ENCODE results near the gene JADE2. TPM values are rescaled to one million over a fixed set of nuclear protein-coding genes. Genes with fewer than 3 reads are reported as not detected.

The JADE2 gene
- total RNA-seq, 2 donors from 2014 or later: 27.1 to 38.9 TPM

DNA sequence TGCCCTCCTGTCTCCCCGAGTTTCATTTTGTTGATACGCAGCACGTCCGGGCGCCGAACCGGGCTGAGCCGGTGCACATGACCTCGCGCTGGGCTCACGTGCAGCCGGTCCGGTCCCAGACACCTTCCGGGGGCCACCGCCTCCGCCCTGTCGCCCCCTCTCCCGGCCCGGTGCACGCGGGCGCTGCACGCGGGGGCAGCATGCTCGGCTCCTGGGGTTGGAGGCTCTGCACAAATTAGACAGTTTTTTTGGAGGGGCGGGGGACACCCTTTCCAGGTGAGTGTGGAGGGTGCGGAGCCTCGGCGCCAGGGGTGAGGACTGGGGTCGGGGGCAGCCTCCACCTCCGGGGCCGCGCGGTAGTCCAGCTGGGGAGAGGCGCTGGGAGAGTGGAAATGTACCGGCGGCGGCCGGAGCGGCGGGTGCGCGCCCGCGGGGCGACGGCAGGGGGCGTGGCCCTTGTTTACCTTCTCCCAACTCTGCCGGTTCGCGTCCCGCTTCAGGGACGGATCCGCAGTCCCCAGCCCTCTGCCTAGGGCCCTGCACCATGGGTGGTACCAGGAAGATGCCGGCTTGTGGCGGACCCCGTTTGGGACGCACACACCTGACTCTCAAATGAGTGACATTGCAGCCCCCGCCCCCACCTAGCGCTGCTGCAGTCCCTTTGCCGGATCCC, 1.1 kb downstream of the JADE2 start:
- intact Hi-C loops (cut with DNase I, micrococcal nuclease): loop anchor here in 1 of 2 donors (5.0 to 10.0 kb wide), 3 partner anchors 56 to 112 kb away; partner anchors contain the start of gene CDKN2AIPNL
- DNase-seq: peak; percentile 79 to 90

DNA sequence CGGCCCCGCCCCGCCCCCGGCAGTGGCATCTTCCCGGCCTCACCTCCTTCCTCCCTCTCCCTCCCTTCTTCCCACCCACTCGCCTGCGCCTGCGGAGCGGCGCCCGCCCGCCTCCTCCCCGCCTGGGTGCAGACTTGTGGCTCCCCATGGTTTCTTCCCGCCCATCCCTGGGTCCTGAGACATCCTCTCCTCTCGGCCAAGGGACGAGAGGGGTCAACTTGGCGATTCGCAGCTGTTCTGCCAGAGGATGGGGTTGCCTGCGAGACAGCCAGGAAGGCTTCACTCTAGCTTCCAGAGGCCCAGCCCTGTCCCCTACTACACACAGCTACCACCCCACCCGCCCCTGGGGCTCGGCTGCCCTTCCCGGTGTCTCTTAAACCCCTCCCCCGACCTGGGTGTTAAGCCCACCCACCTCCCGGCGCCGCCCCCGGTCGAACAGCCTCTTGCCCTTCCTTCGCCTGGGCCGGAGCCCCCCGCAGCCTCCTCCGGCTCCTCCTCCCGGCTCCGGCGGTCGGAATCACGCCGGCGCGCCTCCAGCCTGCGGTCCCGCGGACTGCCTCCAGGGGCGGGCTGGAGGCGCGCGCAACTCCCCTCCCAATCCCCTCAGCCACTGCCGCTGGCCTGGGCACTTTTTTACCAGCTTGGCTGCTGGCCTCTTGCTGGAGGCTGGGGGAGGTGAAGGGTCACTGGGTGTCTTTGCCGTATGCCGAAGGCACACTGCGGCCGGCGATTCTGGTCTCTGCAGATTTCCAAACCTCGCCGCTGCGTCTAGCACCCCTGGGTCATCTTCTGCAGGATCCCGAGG, 1.9 kb downstream of the JADE2 start:
- intact Hi-C loops (cut with DNase I, micrococcal nuclease): loop anchor here in 1 of 2 donors (5.0 to 10.0 kb wide), 3 partner anchors 55 to 113 kb away; partner anchors contain the start of gene CDKN2AIPNL
- ATAC-seq: peak; percentile 53
- DNase-seq: peak; percentile 78 to 85

More for the DNA sequence above, 1.1 kb downstream of the JADE2 start:
- peak; percentile 55 for ATAC-seq

DNA sequence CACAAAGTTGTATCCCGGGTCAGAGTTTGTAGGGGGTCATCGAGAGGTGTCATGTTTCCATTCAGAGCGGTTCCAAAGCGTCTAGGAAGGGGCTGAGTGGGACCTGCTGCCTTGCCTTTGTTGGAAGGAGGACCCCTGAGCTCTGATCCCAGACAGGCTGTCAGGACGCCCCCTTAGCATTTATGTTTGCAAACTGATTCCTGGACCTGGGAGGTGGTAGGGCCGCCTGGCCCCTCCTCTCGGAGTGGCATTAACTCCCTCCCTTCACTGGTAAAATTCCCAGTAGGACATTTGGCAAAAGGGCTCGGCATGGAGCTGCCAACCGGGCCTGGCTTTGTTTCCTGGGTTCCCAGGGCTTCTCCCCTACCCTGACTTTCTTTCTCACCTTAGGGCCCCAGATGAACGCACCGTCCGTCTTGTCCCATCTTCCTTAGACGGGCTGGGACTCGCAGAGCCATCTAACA, 2.5 kb downstream of the JADE2 start:
- intact Hi-C loops (cut with DNase I, micrococcal nuclease): loop anchor here in 1 of 2 donors (5.0 to 10.0 kb wide), 3 partner anchors 54 to 113 kb away; partner anchors contain the start of gene CDKN2AIPNL
- DNase-seq (no peak), ATAC-seq (no peak)

- ATAC-seq: no peak
- no peak for DNase-seq
- intact Hi-C loops (cut with DNase I, micrococcal nuclease): loop anchor here in 1 of 2 donors (5.0 to 10.0 kb wide), 3 partner anchors 54 to 114 kb away; partner anchors contain the start of gene CDKN2AIPNL
Observed at GRCh38 chr5:134528556-134528955, 3.1 kb downstream of the JADE2 start.

DNA sequence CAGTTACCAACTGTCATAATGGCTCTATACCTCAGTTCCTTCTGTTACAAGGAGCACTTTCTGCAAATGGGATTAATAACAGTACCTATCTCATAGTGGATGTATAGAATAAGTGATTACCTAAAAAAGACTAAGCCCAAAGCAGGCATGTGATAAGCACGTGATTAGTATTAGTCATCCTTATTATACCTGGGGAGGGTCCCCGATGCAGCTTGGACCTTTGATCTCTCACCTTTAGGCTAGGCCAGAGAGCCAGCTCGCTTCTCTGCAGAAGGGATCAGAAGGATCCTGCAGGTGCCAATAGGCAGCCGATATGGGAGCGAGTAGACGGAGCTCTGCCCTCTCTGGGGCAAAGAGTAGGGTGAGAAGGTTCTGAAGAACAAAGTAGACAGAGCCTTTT, 4.0 kb downstream of the JADE2 start:
- ATAC-seq (no peak), DNase-seq (no peak)
- intact Hi-C loops (cut with DNase I, micrococcal nuclease): loop anchor here in 1 of 2 donors (5.0 to 10.0 kb wide), 3 partner anchors 53 to 115 kb away; partner anchors contain the start of gene CDKN2AIPNL

DNA sequence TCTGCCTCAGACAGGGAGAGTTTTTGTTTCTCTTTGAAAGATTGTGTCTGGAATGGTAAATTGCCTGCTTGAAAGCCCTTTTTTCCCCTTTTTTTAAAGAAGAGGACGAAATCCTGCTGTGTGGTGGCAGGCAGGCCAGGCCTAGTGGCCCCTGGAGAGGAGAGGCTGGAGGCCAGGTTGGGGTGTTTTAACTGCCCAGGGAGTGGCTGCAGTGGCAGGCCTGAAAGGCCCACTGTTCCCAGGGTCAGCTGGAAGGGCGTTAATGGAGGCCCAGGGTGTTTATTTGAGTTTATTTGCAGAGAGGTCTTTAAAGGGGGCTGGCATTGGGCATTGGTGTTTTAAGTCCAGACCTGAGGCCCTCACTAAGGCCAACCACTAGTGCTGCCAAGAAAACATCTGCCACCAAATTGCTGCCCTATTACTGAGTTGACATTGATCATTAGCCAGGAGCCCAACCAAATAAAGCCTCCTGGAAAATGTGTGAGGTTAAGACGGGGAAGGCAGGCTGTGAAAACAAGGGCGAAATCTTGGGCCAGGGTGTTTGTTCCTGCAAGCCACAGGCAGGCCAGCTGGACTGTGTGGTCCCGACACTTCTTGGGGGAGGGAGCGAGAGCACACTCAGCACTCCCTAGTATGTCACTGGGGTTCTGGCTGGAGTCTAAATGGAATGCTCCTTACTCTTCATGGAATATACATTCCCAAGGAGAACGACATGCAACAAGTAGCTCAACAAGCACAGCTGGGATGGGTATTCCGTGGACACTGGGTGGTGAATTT, 5.0 kb downstream of the JADE2 start:
- ATAC-seq: no peak
- DNase-seq: no peak
- intact Hi-C loops (cut with DNase I, micrococcal nuclease): no loop called here

DNA sequence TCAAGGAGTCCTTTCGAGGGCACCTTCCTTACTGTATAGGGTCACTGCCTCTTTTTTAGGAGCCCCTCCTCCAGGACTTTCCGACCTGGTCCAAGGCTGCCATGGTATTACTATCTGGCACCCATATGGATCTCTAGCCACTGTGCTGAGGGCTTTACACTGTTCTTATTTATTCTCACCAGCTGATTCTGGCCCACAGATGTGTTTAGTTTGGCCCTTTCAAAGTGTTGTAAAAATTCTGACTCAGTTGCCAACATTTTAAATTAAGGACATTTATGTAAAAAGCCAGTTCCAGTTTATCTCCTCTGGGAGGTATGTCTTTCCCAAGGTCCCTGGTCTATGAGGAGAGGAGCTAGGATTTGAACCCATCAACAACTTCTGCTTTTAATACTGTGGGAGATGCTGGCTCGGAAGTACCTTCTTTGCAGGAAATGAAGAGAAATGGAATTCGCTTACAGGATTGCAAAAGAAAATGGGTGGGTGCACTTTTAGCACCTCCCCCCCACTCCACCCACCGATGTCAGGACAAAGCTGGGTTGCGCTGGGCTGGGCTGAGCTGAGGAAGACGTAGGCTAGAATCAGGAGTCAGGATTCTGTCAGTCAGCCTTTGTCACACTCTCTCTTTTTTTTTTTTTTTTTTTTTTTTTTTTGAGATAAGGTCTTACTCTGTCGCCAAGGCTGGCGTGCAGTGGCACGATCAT, 7.8 kb downstream of the JADE2 start:
- intact Hi-C loops (cut with DNase I, micrococcal nuclease): no loop called here
- ATAC-seq: no peak
- DNase-seq: no peak

- ATAC-seq (no peak), DNase-seq (no peak)
- intact Hi-C loops (cut with DNase I, micrococcal nuclease): no loop called here
Observed at GRCh38 chr5:134534058-134534725, 8.7 kb downstream of the JADE2 start.

DNA sequence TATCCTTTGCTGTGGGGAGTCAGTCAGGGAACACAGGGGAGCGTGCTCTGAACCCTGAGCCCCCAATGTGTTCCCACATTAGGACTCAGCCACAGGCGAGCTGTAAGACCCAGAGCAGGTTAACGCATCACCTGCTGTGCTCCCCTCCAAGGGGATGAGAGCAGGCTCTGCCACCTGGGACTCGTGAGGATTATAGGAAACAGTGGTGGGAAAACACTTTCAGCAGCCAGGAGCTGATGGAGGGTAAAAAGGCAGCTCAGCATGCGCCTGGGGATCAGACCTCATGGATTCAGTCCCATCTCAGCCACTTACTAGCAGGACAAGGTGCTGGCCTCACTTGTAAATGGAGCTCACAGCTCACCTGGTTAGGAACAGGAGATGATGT, 9.2 kb downstream of the JADE2 start:
- DNase-seq (no peak), ATAC-seq (no peak)
- intact Hi-C loops (cut with DNase I, micrococcal nuclease): no loop called here

DNA sequence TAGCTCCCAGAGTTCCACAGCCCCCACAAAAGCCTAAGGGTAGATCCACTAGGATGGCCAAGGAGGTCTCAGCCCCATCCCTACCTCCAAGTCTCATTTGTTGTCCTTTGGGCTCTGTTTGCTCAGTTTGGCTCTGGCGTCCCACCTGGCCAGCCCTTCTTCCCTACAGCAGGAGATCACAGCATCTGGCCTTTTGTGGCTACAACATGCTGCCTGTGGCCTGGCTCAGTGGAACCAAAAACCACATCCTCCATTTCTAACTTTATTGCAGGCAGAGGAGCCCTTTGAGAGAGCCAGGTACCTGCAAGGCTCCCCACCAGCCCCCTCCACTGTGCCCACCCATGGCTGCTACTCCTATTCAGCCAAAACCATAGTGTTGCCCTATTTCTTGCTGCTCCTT, 11.4 kb downstream of the JADE2 start:
- intact Hi-C loops (cut with DNase I, micrococcal nuclease): no loop called here
- ATAC-seq (no peak), DNase-seq (no peak)

GRCh38 chr5:134537297-134537696, 11.8 kb downstream of the JADE2 start:
- intact Hi-C loops (cut with DNase I, micrococcal nuclease): no loop called here
- ATAC-seq (no peak), DNase-seq (no peak)

- no peak for DNase-seq
- ATAC-seq: no peak
- intact Hi-C loops (cut with DNase I, micrococcal nuclease): no loop called here
Observed at GRCh38 chr5:134538296-134538695, 12.8 kb downstream of the JADE2 start.

DNA sequence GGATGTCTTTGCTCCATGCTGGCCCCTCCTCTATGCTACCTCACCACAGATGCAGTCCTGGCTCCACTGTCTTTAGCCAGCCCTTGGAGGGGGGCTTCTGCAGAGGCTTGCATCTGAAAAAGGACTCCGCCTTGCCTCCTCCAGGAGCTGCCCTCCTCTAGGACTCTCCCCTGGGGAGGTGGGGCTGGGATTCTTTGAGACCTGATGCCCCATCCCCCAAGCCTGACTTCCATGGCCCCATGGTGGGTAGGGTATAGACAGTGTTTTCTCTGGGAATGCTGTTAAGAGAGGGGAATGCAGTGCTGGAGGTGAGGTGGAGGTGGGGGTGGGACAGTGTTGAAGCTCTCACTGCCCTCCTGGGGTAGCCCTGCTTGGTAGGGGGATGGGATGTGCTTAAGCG, 14.3 kb downstream of the JADE2 start:
- DNase-seq: no peak
- intact Hi-C loops (cut with DNase I, micrococcal nuclease): no loop called here
- no peak for ATAC-seq

DNA sequence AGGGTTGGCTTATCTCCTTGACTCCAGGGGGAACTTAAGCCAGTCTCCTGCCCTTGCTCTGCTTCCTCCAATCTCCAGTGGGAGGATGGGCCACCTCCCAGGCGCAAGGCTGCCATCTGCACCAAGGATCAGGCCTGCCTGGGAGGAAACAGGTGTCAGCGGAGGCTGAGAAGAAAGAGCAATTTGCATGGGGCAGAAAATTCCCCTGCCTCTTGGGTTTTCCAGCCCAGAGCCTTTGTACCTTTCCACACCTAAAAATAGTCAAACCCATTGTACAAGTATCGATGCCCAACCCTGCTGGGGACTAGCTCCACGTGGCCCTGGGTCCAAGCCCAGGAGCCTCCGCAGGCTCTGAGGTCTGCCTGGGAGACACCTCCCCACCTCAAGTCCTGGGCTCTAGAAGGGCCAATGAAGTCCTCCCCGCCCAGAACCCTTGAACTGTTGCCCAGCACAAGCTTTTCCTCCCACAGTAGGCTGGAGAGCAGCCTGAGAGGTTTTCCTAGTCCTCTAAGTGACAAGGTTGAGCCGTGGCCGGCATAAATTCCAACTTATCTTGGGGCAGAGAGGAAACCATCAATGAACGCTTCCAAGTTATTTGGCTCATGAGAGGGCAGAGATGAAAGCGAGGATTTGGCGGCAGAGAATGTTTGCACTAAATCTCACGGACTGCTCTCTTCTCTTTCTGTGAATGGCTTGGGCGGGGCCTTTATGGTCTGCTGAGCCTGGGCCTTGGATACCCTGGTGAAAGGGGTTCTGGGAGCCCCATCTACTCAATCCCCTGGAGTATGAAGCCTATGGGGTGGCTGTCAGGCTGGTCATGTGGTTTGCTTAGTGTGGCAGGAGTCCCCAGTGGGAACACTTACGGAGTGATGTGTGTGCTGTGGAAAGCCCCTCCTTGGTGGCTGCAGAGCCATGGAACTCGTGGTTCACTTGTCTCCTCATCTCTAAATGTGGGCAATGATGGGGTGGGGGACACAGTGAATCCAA, 15.6 kb downstream of the JADE2 start:
- ATAC-seq: peak; percentile 26
- intact Hi-C loops (cut with DNase I, micrococcal nuclease): no loop called here
- DNase-seq: no peak

DNA sequence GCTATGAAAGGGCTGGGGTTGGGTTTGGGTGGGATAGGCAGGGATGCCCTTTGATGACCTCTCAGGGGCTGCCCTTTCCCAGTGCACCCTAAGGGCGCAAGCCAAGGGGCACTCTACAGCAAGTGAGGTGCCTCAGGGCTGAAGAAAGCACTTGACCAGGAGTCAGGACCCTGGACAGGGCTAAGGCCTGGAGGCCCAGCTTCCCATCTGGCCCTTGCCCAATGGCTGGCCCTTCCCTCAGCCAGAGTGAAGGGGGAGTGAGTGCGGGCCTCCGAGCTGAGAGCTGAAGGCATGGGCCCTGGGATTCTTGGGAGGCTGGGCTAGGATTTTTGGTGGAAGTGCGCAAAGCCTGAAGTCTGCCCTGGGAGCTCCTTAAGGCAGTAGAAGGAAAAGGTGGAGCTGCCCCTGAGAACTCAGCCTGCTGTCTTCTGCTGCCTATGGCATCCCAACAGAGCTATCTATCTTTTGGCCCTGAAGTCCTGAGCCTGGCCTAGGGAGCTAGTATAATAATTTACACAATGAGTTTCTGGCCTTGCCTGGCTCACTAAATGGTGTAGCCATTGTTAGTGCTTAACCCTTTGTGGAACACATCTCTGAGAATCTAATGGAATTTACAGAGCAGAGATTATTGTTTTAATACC, 16.4 kb downstream of the JADE2 start:
- peak; percentile 42 for ATAC-seq
- peak in 1 of 2 donors; percentile 53 for DNase-seq
- intact Hi-C loops (cut with DNase I, micrococcal nuclease): no loop called here

- DNase-seq: no peak
- no peak for ATAC-seq
- intact Hi-C loops (cut with DNase I, micrococcal nuclease): no loop called here
Observed at GRCh38 chr5:134543820-134544614, 18.5 kb downstream of the JADE2 start.
